Keratinocyte (primary cell): Measurements from ENCODE around the gene FBXO3.

Source experiments
- EZH2 ChIP-seq: IDR thresholded peaks from one replicate; pipeline ENCODE4 v1.6.1; 2012; ENCODE audit warnings: inconsistent platforms, mild to moderate bottlenecking, low read length, moderate library complexity
- TF ChIP-seq, protein P1 (sequence below), 3 experiments: IDR thresholded peaks in 1 of 3; conservative IDR thresholded peaks in 1 of 3; optimal IDR thresholded peaks in 1 of 3; 2 replicates in 2 of 3; 3 replicates in 1 of 3; pipeline versions ENCODE3 to v1.5.1; 2011; ENCODE audit warnings: low read length in 3 of 3, mild to moderate bottlenecking in 3 of 3, moderate library complexity in 2 of 3, control low read depth in 1 of 3, inconsistent platforms in 1 of 3; ENCODE audit not compliant: insufficient read depth in 2 of 3; ENCODE audit errors: extremely low read depth in 1 of 3

DNA sequence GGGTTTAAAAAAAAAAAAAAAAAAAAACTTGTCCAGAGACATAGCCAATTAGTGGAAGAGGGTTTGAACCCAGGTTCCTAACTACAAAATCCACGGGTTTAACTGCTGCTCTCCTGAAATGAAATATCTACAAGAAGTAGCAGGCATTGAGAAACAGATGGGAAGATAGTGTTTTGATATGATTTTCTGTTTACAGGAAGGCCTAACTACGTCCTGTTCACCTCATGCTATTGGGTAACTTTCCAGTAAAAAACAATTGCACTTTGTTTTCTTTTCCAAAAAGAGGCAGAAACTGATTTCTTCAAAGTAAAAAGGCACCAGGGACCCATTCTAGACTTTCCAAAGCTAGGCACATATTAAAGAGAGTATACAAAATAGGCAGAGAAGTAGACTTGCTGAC, 67.8 kb downstream of the FBXO3 start:
- TF ChIP-seq, protein P1, sequence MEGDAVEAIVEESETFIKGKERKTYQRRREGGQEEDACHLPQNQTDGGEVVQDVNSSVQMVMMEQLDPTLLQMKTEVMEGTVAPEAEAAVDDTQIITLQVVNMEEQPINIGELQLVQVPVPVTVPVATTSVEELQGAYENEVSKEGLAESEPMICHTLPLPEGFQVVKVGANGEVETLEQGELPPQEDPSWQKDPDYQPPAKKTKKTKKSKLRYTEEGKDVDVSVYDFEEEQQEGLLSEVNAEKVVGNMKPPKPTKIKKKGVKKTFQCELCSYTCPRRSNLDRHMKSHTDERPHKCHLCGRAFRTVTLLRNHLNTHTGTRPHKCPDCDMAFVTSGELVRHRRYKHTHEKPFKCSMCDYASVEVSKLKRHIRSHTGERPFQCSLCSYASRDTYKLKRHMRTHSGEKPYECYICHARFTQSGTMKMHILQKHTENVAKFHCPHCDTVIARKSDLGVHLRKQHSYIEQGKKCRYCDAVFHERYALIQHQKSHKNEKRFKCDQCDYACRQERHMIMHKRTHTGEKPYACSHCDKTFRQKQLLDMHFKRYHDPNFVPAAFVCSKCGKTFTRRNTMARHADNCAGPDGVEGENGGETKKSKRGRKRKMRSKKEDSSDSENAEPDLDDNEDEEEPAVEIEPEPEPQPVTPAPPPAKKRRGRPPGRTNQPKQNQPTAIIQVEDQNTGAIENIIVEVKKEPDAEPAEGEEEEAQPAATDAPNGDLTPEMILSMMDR (optimal IDR thresholded peaks at IDR 0.05 in 1 of 3, IDR thresholded peaks at IDR 0.05 in 1 of 3, conservative IDR thresholded peaks at IDR 0.05 in 1 of 3; ENCODE audit: extremely low read depth in 1 of 3, insufficient read depth in 2 of 3, low read length in 3 of 3) = no peak
- no peak for TF ChIP-seq EZH2
